ENCODE results near the gene ICAM5. TPM values are rescaled to one million over a fixed set of nuclear protein-coding genes. Genes with fewer than 3 reads are reported as not detected.
A peak's percentile ranks its signal among the peaks of the same experiment; 100 is the strongest.

Gene ICAM5
- total RNA-seq, 1 experiment from 2014 or later: 2.0 TPM

DNA sequence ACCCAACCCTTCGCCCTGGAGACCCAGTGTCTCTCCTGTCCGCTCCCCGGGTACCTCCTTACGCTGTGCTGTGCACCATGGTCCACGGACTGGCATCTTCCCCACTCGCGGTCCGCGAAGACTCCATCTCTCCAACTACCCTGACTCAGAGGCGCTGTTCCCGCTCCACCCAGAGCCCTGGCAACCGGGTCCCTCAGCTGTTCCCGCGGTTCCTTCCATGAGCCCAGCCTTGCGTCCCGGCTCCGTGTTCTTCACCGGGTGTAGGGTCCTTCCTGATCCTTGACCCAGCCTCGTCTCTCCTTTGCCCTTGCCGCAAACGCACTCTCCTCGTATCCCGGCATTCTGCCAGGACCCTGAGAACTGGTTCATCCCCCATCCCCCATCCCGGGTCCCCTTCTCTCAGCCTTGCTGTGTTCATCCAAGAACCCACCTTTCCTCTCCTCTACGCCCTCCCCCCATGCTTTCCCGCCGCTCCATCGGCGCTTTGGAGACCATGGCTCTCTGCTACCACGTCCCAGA lies 664 bp downstream of the ICAM5 start:
- TF ChIP-seq EZH2 (IDR thresholded peaks at IDR 0.05; ENCODE audit: low read length, unreplicated experiment) (no peak), EZH2phosphoT487 (IDR thresholded peaks at IDR 0.05; ENCODE audit: borderline replicate concordance, low read length) (no peak)
- TF ChIP-seq, protein P1, sequence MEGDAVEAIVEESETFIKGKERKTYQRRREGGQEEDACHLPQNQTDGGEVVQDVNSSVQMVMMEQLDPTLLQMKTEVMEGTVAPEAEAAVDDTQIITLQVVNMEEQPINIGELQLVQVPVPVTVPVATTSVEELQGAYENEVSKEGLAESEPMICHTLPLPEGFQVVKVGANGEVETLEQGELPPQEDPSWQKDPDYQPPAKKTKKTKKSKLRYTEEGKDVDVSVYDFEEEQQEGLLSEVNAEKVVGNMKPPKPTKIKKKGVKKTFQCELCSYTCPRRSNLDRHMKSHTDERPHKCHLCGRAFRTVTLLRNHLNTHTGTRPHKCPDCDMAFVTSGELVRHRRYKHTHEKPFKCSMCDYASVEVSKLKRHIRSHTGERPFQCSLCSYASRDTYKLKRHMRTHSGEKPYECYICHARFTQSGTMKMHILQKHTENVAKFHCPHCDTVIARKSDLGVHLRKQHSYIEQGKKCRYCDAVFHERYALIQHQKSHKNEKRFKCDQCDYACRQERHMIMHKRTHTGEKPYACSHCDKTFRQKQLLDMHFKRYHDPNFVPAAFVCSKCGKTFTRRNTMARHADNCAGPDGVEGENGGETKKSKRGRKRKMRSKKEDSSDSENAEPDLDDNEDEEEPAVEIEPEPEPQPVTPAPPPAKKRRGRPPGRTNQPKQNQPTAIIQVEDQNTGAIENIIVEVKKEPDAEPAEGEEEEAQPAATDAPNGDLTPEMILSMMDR (conservative IDR thresholded peaks at IDR 0.05; ENCODE audit: low read depth, low read length): no peak
- no peaks in the 10 kb centered on the region for H3K36me3 ChIP-seq (ENCODE audit: low read depth, low read length)
- no peaks in the 10 kb centered on the region for H4K20me1 ChIP-seq (ENCODE audit: low read length)
- peaks cover 29% of the 10 kb centered on the region for H3K4me1 ChIP-seq (ENCODE audit: insufficient read depth, low read length)
- H3K4me3 ChIP-seq (ENCODE audit: low read length): peak overlapping the region; percentile 69
- no peak overlapping the region for H3K9ac ChIP-seq (ENCODE audit: low read length)
- H2AFZ ChIP-seq (ENCODE audit: low read length): peak overlapping the region; percentile 80
- BruUV-seq (replicated peaks): no TSS peak
- no peak overlapping the region for H3K27ac ChIP-seq (ENCODE audit: low read length)
- H3K9me3 ChIP-seq (ENCODE audit: low read length): no peaks in the 10 kb centered on the region
- H3K27me3 ChIP-seq (ENCODE audit: low read length): peaks cover 19% of the 10 kb centered on the region; the same call in 1 of the 2 replicates
- intact Hi-C loops (cut with micrococcal nuclease): no loop called here
- H3K4me2 ChIP-seq (ENCODE audit: low read length): peak overlapping the region; percentile 95
- no peaks in the 10 kb centered on the region for H3F3A ChIP-seq (ENCODE audit: low read length, unreplicated experiment)
- peak; percentile 2; the same call in 1 of the 2 replicates for ATAC-seq
- H3K79me2 ChIP-seq (ENCODE audit: low read length): no peaks in the 10 kb centered on the region
- DNase-seq: peak; percentile 34
- POLR2A ChIA-PET (ENCODE audit: unreplicated experiment): no interaction called here
- CTCF ChIA-PET: interaction anchor here (1.3 to 2.1 kb wide), 2 partner anchors 20 to 98 kb away, joined by 5 to 12 read pairs; partner anchors contain the start of gene ICAM1
- no peaks in the 10 kb centered on the region for H3K9me2 ChIP-seq (replicated peaks; ENCODE audit: low read length)

DNA sequence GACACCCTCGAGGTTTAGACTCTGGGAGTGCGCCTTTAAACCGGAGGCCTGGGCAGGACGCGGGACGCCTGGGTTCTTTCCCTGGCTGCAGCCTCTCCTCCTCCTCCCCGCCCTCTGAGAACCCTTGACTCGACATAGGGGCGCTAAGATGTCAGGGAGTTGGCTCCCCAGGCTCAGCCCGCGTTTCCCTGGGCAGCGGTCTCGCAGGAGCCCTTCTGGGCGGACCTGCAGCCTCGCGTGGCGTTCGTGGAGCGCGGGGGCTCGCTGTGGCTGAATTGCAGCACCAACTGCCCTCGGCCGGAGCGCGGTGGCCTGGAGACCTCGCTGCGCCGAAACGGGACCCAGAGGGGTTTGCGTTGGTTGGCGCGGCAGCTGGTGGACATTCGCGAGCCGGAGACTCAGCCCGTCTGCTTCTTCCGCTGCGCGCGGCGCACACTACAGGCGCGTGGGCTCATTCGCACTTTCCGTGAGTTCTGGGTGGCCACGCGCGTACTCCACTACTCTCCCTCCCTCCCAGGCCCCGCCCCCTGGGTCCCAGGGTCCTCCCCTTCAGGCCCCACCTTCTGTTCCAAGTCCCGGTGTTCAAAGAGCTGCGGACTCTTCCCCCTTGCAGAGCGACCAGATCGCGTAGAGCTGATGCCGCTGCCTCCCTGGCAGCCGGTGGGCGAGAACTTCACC lies 1.3 kb downstream of the ICAM5 start:
- Histone ChIP-seq H3K9me2 (replicated peaks; ENCODE audit: low read length) (no peaks in the 10 kb centered on the region), H3K79me2 (ENCODE audit: low read length) (no peaks in the 10 kb centered on the region), H3K27ac (ENCODE audit: low read length) (no peak overlapping the region), H3F3A (ENCODE audit: low read length, unreplicated experiment) (no peaks in the 10 kb centered on the region), H3K4me1 (ENCODE audit: insufficient read depth, low read length) (peaks cover 29% of the 10 kb centered on the region), H4K20me1 (ENCODE audit: low read length) (no peaks in the 10 kb centered on the region), H2AFZ (ENCODE audit: low read length) (peak overlapping the region; percentile 80), H3K27me3 (ENCODE audit: low read length) (peaks cover 19% of the 10 kb centered on the region; the same call in 1 of the 2 replicates), H3K4me3 (ENCODE audit: low read length) (peak overlapping the region; percentile 69), H3K36me3 (ENCODE audit: low read depth, low read length) (no peaks in the 10 kb centered on the region), H3K9me3 (ENCODE audit: low read length) (no peaks in the 10 kb centered on the region), H3K4me2 (ENCODE audit: low read length) (peak overlapping the region; percentile 95), H3K9ac (ENCODE audit: low read length) (no peak overlapping the region)
- intact Hi-C loops (cut with micrococcal nuclease): no loop called here
- no TSS peak for BruUV-seq (replicated peaks)
- CTCF ChIA-PET: interaction anchor here (0.8 to 2.1 kb wide), 4 partner anchors 21 to 100 kb away, joined by 3 to 12 read pairs (median 4); partner anchors contain the start of gene ICAM1
- DNase-seq (peak; percentile 56), ATAC-seq (peak; percentile 45)
- TF ChIP-seq, protein P1 (conservative IDR thresholded peaks at IDR 0.05; ENCODE audit: low read depth, low read length): no peak
- TF ChIP-seq EZH2phosphoT487 (IDR thresholded peaks at IDR 0.05; ENCODE audit: borderline replicate concordance, low read length) (no peak), EZH2 (IDR thresholded peaks at IDR 0.05; ENCODE audit: low read length, unreplicated experiment) (no peak)
- POLR2A ChIA-PET (ENCODE audit: unreplicated experiment): interaction anchor here (0.6 kb wide), 2 partner anchors 43 to 89 kb away, joined by 6 to 10 read pairs; partner anchors contain the start of gene TYK2

All from PC-3 (cell line).